DMS79 treated with DMSO at 0.1 percent for 48 hours (cell line): ENCODE results near the gene SP110.
"Not testable (repeated sequence)": the region's sequence is repeated elsewhere in the genome, so short reads cannot be mapped to it uniquely, and the experiment has no call there.

ENCODE experiments used
- DNase-seq: peaks from one replicate; lab custom pipeline; 2025; lab: John Stamatoyannopoulos, UW

SP110 gene

DNA sequence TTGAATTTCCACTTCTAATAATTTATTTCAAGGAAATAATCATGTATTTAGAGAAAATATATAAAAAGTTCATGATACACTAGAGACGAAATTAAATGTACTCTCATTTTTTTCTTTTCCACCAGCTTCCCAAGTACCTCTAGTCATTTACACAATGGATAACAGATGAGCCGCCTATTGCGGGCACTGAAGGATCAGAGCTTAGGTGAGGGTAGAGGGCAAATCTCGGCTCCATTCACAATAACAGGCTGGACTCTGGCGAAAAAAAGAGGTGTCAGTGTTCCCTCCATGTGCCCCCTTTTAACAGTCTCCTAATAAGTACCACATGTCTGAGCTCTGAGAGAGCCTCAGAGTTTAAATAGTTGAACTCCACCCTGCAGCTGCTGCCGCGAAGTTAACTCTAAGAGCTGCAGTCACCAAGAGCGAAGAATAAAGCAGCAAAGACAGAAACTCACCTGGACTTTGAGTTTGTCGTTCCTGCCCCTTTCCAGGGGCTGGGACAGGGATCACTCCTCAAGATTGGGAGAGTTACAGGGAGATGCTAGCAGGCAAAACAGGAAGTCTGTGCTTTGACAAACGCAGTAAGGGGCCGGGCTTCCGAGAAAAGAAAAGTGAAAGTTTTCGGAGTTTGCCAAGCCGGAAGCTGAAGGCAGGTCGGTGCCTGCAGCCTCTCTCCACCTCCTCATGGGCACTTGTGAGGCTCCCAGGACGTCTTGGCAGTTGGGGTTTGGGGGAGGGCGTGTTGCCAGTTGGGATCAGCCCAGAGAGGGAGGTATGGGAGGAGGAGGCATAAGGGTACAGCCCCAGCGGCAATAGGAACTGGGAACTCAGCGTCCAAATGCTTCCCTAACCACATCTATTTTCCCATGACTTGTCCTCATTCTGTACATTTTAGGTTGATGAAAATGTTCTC lies at the start of gene SP110:
TSS of gene SP110 (minus strand) at position 566 of the 913 bp plus-strand sequence. CDS start 3,057 bp downstream, outside the sequence.
- peak; percentile 56 for DNase-seq

DNA sequence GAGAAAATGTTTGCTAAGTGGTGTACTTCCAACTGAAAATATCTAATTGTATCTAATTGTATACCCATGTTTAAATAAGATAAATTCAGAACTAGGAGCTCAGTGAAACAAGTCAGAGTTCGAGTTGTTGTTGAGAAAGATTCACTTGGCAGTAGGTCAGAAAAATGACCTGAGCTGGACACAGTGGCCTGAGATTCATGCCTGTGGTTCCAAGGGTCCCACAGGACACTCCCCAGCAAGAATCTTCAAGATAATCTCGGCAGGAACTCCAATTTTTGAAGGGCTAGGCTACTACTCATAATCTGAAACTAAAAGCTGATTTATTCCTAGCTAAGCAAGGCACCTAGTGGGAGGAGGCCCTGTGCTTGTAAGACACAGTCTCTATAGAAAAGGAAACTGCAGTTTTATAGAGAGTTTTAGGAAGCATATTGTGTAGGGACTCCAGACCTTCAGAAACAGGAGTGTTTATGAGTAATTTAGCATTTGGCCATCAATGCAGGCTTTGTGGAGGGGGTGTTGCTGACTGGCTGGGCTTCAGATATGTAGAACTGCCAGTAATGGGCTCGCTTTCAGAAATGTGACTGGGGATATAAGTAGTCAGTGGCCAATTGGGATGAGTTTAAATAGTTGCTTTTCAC lies 48.9 kb upstream of the SP110 start:
- DNase-seq, result no peak

DNA sequence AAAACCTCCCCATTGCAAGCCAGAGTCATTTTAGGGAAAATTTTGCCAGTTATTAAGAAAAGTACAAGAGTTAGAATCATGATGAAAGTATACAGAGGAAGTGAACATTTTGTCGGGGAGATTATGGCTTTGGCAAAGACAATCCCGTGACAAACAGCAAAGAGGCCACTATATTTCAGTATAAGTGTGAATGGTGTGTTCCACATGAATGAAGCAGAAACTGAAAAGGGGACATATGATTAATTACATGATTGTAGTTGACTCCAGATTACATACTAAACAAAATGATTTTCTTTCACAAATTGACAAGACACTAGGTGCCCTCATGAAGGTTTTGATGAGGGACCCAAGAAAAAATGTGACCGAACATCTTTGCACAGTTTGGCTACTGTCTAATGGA lies 47.8 kb upstream of the SP110 start:
- DNase-seq, result no peak

DNA sequence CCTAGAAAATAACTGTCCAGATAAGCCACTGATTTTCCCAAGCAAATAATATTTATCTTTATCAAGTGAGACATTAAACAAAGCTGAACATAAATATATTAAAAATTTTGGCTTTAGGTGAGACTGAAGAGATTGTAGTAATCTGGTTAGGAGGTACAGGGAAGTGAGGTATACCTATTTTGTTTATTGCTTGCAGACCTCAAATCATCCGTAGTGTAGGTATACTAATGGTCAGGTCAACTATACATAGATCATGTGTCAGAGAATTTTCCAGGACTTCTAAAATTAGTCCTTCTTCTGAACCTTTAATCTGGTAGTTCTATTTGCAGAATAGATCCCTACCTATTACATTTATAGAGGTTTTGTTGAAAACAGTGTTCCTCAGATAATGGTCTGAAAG lies 47.3 kb upstream of the SP110 start:
- no peak for DNase-seq

DNA sequence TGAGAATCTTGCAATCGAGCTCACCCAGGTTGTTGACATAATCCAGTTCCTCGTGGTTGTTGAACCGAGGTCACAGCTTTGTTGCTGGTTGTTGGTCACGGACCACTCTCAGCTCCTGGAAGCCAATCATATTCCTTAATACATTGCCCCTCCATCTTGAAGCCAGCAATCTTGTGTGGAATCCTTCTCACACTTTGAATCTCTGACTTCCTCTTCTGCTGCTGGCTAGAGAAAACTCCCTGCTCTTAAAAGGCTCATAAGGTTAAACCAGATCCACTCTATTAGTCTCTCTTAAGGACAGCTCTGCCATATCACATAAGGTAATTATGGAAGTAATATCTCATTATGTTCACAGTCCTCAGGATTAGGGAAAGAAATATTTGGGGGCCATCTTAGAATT lies 46.9 kb upstream of the SP110 start:
- DNase-seq, result no peak

DNA sequence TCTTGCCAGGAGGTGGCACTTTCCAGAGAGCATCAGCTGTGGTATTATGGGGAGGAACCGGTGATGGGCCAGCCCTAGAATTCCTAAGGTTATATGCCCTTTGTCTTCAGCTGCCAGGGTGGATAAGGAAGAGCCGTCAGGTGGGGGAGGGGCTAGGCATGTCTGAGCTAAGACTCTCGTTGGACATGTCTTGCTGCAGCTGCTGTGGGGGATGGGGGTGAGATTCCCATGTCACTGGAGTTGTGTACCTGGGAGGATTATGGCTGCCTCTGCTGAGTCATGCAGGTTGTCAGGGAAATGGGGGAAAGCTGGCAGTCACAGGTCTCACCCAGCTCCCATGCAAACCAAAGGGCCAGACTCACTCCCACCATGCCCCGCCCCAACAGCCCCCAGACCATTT lies 45.2 kb upstream of the SP110 start:
- DNase-seq, result not testable (repeated sequence)

DNA sequence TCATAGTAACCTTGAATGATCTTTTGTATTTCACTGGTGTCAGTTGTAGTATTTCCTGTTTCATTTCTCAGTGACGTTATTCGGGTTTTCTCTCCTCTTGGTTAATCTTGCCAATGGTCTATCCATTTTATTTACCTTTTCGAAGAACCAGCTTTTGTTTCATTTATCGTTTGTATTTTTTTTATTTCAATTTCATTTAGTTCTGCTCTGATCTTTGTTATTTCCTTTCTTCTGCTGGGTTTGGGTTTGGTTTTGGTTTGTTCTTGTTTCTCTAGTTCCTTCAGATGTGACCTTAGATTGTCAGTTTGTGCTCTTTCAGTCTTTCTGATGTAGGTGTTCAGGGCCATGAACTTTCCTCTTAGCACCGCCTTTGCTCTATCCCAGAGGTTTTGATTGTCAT lies 42.5 kb upstream of the SP110 start:
- no peak for DNase-seq

DNA sequence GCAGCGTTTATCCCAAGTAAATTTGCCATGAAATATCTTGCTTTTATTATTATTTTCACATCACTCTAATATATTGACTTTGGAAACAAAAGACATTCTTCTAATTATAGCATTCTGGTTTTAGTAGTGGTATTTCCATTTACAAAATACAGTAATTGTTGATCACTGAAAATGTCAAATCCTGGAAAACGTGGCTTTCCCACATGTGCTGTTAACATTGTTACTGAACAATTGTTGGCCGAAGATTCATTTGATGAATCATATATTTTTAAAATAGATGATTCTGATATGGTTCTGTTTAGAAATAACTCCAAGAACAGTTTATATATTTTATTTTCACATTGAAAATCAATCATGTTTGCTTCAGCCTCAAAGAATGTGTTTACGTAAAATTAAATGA lies 38.7 kb upstream of the SP110 start:
- DNase-seq, result no peak

DNA sequence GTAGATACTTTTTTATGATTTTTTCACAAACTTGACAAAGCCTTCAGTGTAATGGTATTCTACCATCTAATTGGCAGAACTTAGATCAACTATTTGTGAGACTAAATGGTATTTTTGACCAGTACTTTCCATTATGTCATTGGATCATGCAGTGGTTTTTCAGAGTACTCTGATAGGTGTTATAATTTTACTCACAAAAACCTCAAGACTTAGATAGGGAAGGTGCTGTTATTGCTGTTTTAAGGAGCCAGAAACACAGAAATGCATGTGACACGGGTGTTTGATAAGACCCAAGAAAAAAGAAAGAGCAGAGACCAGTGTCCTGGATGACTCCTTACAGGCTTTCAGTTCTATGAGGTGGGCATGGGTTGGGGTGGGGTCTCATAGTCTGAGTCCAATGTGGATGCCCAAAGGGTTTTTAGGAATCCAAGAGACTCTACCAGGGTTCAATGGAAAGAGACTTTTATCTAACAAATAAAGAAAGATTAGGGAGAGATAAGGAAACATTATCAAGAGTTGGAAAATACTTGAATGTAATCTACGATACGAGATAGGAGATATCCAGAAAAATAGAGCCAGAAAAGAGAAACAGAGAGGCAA lies 37.0 kb upstream of the SP110 start:
- DNase-seq, result no peak

DNA sequence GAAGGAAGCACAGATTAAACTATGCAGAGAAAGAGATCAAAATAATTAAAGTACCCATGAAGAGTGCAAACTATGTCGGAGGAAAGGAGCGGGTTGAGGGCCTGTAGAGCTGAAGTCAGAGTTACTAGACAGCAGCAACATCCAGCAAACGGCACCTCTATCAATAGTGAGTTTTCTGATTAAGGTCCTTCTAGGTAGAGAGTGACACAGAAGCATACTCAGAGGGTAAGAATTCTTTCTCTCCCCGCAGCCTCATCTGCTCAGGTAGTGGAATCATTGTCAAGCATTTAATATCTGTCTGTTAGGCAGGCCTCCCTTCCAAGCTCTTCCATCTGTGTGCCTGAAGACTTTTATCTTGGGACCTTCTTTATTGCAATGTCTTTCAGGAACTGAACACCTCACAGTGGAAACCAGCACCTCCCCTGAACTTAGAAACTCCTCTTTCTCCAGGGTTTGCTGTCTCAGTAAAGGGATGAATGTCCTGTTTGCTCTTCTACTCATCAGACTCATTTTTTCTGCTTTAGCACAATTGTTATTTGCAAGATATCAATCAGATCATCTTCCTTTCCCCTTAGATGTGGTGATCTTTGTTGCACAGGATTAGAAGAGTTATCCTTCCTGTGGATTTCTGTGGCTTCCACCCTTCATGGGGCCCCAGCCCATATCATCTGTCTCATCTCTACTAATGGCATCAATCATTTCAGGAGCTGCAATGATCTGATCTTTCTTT lies 34.5 kb upstream of the SP110 start:
- no peak for DNase-seq

DNA sequence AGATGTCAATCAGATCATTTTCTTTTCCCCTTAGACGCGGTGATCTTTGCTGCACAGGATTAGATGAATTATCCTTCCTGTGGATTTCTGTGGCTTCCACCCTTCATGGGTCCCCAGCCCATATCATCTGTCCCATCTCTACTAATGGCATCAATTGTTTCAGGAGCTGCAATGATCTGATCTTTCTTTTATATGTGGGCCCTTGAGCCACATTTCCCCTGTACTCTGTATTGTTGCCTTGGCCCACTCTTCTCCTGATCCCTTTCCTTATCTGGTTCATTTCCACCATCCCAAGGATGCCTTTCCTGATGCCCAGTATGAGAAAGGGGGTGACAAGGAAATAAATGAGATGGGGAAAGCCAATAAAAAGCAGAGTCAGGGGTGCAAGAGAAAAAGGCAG lies 30.4 kb upstream of the SP110 start:
- no peak for DNase-seq

DNA sequence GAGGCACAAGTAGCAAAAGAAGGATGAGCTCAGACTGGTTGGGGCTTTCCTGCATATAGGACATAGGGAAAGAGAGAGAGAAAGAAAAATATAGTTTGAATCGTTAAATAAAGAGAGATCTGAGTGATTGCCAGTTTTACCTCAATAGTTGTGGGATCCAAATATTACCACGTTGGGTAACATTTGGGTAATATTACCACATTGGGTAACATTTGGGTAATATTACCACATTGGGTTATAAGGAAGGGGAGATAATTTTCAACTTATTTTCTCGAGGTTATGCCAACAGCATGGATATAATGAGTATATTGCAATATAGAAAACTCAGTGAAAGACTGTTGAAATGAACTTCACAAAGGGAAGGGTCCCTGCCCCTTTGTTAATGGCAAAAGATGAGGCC lies 26.4 kb upstream of the SP110 start:
- no peak for DNase-seq

DNA sequence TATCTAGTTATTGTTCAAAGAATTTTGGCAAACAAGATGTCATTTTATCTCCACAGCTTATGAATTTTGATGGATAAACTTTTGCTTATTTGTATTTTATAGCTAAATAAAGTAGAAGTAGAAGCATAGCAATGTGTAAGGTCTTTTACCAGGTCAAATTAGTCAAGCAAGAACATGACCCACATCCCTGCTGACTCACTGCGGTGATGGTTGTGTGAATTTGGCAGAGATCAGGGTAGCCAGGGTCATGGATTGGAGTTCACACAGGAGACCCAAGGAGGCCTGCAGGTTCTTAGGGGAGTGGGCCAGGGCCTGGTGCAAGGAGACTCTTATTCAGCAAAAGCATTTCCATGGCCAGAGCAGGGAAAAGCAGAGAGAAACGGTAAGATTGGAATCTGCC lies 24.4 kb upstream of the SP110 start:
- no peak for DNase-seq

DNA sequence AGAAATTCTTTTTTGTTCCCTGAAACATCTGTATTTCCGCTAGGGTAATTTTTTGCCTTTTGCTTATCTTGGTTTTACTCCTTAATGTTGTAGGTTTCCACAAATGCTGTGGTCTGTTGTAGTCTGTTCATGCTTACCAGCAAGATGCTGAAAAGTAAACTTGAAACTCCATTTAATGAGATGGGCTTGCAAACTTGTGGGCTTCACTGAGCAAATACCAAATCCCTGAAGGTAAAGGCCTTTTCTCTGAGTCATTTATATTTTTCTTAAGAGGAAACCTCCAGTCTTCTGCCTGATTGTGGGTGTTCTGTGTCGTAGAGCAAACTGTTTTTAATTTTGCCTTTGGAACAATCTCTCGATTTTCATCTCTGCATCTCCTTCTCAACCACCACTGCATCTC lies 15.1 kb upstream of the SP110 start:
- no peak for DNase-seq

DNA sequence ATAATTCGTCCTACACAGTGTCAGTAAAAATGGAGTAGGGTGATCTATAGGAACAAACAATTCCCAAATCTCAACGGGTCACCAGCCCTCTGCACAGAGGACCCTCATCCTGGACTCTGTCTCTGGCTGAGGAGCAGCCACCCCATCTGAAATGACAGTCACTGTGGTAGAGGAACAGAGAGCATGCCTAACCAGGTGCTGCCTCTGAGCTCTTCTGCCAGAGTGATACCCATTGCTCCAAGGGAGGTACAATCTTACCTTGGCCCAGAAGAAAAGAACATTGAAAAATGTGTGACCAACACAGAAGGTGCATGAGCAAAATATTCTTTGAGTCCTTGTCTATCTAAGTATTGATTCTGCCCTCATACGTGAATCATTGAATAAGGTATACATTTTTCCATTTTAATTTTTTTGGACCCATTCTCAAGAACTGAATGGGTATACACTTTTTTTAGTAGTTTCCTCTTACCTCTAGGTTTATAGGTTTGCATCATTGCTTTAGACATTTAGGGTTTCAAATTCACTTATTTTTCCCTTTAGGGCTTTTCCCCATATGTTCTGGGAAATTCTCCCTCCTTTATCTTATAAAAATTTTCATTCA lies 14.4 kb upstream of the SP110 start:
- DNase-seq, result no peak

DNA sequence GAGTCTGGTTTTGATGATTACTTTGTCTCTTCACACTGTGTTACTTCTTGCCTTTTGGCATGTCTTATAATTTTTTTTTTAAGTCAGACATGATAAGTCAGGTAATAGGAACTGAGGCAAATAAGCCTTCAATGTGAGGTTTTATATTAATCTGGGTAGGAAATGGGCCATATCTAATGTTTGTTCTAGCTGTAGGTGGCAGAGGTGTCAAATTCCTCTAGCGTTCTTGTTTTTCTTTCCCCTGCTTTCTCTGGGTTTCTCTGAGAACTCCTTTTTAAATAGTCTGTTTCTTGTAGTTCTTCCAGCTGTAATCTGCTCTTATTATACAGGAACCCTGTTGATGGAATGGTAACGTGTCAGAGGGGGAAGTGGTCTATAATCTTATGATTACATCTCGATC lies 11.5 kb upstream of the SP110 start:
- no peak for DNase-seq

DNA sequence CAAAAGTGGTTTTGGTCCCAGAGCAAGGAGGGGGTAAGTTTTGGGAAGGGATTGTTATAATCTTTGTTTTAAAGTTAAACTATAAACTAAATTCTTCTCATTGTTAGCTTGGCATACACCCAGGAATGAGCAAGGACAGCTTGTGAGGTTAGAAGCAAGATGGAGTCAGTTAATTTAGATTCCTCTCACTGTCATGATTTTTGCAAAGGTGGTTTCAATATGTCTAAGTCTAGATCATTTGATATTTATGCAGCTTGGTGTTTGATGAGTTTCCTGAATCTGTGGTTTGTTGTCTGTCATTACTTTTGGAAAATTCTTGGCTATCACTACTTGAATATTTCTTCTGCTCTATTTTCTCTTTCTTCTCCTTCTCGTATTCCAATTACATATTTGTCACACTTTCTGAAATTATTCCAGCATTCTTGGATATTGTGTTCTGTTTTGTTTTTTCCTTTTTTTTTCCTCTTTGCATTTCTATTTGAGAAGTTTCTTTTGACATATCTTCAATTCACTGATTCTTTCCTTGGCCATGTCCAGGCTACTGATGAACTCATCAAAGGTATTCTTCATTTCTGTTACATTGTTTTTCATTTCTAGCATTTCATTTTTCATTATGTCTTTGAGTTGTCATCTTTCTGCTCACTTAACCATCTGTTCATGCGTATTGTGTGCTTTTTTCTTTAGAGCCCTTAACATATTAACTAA lies 10.9 kb upstream of the SP110 start:
- no peak for DNase-seq

DNA sequence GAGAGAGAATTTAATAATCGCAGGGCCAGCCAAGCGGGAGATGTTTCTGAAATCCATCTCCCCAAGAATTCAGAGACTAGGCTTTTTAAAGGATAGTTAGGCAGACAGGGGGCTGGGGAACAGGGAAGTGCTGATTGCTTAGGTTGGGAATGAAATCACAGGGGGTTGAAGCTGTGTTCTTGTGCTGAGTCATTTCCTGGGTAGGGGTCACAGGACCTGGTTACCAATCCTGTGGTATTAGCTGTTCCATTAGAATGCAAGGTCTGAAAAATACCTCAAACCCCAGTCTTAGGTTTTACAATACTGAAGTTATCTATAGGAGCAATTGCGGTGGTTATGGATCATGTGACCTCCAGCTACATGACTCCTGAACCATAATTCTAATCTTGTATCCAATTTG lies 10.3 kb upstream of the SP110 start:
- DNase-seq, result no peak

DNA sequence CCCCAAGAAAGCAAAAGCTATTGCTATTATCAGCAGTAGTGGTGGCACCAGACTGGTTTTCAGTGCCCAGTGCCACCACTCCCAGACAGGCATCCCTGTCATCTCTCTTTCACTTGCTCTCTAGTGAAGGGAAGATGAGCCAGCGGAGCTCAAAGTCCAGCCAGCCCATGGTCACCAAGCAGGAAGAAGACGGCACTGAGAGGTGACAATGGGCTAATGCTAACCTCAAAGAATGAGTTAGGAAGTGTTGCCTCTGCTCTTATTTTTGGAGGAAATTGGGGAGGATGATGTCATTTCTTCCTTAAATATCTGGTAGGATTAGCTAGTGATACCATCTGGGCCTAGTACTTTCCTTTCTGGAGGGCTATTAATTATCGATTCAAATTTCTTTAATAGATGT lies 7.4 kb upstream of the SP110 start:
- DNase-seq, result no peak

DNA sequence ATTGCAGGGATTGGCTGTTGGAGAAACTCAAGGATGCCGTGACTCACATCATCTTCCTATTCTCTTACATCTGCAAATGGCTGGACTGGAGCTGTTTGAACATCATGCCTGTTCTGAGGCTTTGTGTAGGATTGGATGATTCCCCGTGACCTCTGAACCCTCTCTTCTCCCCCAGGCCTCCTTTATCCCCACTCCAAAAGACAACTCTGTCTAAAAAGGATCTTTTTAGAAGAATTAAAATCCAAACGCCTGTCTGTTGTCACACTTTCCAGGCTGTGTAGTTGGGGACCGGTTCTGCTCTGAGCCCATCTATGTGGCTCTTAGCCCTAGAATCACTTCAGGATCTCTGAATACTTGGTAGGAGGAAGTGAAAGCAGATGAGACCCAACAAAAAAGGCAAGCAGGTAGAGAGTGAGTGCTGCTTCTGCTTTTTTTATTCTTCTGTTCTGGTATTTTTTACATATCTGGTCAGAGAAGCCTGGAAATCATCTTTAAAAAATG lies 6.3 kb upstream of the SP110 start:
- no peak for DNase-seq

DNA sequence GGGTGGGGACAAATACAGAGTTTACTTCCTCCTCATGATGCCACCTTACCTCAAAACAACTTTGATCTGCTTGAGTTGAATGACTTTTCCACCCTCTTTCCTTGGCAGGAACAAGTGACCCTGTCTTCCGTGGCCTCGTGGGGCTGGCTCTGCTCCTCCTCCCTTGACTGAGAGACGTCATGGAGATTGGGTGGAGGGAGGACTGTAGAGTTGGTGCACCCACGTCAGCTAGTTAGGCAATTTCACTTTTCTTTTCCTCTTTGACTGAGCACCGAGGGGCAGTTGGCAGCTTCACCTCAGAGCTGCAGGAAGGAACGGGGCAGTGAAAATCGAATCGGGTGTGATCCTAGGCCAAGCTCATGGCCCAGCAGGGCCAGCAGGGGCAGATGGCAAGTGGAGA lies 5.7 kb upstream of the SP110 start, which contains the start of gene SP140:
TSS of gene SP140 (plus strand) at position 251 of the 400 bp plus-strand sequence. CDS start at position 360, 109 bp downstream.
- DNase-seq, result no peak
